HUDEP-2 (cell line): Measurements from ENCODE around the gene SLCO2B1.
"Not testable (repeated sequence)": the region's sequence is repeated elsewhere in the genome, so short reads cannot be mapped to it uniquely, and the experiment has no call there.

Experiments used
- DNase-seq, 76 experiments: peaks; one replicate each; lab custom pipeline; 2025; ENCODE audit not compliant: unreplicated experiment in 76 of 76; lab: John Stamatoyannopoulos, UW

SLCO2B1 gene, protein sequence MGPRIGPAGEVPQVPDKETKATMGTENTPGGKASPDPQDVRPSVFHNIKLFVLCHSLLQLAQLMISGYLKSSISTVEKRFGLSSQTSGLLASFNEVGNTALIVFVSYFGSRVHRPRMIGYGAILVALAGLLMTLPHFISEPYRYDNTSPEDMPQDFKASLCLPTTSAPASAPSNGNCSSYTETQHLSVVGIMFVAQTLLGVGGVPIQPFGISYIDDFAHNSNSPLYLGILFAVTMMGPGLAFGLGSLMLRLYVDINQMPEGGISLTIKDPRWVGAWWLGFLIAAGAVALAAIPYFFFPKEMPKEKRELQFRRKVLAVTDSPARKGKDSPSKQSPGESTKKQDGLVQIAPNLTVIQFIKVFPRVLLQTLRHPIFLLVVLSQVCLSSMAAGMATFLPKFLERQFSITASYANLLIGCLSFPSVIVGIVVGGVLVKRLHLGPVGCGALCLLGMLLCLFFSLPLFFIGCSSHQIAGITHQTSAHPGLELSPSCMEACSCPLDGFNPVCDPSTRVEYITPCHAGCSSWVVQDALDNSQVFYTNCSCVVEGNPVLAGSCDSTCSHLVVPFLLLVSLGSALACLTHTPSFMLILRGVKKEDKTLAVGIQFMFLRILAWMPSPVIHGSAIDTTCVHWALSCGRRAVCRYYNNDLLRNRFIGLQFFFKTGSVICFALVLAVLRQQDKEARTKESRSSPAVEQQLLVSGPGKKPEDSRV

DNA sequence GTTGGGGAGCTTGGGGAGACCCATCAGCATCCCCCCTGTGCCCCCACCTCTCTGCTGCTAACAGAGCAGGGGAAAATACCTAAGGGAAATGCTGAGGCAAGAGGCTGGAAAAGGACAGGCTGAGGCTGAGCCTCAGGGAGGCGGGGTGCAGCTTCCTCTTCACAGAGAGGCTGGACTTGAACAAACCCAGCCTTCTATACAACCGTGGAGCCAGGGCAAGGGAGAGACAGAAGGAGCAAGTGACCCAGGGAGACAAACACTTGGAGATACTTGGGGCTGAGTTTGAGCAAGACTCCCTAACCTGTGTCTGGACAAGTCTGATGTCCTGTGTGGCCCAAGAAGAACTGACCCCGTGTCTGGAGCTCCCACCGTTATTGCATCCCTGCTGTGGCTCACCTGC lies at the start of gene SLCO2B1:
Gene SLCO2B1, plus strand, starts transcription at position 229 of the 400 bp plus-strand sequence. CDS start 275 bp downstream, outside the sequence.
- DNase-seq: no peak

DNA sequence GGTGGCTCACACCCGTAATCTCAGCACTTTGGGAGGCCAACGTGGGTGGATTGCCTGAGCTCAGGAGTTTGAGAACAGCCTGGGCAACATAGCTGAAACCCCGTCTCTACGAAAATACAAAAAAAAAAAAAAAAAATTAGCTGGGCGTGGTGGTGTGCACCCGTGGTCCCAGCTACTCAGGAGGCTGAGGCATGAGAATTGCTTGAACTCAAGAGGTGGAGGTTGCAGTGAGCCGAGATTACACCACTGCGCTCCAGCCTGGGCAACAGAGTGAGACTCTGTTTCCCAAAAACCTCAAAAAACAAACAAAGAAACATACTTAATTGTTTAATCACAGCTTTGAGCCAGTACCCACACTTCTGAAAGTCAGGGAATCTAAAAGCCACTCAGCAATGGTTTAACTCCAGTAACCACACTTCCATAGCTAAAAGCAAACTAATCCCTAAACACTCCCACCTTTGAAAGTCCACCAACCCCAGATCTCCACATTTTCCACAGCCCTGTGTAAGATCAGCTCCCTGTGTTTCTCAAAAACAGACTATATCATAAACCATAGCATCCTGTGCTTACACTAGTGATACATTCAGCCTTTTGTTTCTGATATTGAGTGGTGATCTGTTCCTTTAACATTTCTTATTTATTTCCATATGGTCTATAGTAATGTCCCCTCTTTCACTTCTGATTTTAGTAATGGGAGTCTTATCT lies 49.3 kb upstream of the SLCO2B1 start:
- no peak for DNase-seq

DNA sequence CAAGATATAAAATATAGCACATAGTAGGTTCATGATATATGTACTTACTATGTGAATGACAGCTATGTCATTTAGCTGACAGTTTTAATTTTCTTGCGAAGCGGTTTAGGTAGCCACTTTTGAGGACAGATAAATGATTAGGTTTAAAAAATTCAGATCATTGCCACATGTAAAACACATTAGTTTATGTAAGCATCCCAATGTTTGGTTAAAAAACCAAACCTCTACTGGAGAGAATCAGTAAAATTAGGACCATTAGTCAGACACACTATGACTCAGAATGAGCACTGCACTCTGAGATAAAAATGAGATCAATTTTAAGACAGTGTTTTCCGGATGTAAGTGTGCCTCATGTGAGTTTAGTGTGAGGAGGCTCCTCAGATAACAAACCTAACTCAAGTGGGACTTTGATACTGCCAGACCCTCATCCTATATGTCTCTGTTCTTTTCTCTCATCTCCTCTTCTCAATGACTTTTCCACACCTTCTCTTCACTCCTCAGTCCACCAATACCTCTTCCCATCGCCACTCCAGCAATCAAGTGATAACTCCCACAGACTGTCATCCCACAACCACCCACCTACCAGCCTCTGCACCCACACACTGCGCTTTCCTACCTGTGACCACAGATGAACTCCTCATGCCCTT lies 47.4 kb upstream of the SLCO2B1 start:
- DNase-seq: peak in 38 of 76 experiments; percentile 5 to 80 (median 52)

DNA sequence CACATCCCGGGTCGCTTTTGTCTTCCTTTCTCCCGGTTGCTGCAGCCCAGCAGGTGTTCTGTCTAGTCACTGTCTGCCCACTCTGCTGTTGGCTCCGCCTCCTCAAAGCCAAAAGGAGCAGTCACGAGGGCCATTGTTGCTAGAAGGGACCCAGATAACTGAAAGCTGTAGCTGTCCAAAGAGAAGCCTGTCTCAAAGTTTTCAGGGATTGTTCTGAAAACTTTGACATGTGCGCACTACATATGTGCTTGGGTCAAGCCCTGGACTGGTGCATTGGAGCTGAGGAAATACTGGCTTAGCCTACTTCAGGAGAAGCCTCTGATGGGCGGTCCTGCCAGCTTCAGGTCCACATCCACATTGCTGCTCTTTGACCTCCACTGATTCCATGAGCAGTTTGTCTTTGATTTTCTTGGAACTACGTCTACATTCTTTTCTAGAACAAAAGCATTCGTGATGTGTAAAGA lies 45.4 kb upstream of the SLCO2B1 start:
- DNase-seq: peak in 14 of 76 experiments; percentile 5 to 53 (median 20)

DNA sequence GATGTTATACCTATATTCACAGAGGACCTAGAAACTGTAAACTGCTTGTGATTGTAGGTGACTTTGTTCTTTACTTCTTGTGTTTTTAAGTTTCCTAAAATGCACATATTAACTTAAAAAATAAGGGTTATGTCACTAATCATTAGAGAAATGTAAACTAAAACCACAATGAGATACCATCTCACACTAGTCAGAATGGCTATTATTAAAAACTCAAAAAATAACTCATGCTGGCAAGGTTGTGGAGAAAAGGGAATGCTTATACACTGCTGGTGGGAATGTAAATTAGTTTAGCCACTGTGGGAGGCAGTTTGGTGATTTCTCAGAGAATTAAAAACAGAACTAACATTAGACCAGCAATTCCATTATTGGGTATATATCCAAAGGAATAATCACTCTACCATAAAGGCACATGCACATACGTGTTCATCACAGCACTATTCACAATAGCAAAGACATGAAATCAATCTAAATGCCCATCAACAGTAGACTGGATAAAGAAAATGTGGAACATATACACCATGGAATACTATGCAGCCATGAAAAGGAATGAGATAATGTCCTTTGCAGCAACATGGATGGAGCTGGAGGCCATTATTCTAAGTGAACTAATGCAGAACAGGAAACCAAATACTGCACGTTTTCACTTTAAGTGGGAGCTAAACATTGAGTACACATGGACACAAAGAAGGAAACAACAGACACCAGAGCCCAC lies 44.8 kb upstream of the SLCO2B1 start:
- DNase-seq: not testable (repeated sequence)

DNA sequence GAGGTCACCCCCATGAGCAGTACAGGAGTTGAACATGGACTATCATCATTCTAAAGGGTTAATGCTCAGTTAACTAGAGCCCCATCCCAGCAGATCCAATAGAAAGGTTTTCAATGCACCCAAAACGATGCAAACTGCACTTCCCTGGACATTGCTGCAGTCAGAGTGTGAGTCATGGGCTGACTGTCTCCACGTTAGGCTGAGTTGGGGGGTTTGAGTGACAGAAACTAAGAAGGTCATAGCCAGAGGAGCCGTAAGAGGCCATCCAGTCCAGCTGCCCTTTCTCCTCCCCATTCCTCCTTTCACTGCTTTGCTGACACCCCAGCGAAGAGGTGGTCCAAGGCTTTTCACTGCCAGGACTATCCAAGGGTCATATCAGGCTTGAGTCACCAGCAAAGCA lies 43.7 kb upstream of the SLCO2B1 start:
- DNase-seq: no peak

DNA sequence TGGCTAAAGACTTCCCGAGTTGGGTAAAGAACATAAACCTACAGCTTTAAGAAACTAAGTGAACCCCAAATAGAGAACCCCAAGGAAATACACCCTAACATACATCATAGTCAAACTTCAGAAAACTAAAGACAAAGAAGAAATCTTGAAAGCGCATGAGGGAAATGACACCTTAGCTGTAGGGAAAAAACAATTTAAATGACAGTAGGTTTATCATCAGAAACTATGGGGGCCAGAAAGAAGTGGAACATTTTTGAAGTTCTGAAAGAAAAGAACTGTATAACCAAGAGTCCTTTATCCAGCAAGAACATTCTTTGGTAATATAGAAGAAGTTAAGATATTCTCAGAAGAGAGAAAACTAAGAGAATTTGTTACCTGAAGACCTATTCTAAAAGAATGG lies 38.7 kb upstream of the SLCO2B1 start:
- DNase-seq: no peak

DNA sequence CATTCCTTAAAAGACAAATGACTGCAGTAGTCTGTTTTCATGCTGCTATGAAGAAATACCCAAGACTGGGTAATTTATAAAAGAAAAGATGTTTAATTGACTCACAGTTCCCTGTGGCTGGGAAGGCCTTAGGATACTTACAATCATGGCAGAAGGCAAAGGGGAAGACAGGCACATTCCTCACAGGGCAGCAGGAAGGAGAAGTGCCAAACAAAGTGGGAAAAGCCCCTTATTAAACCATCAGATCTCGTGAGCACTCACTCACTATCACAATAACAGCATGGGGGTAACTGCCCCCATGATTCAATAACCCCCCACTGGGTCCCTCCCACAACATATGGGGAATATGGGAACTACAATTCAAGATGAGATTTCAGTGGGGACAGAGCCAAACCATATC lies 37.9 kb upstream of the SLCO2B1 start:
- DNase-seq: no peak

DNA sequence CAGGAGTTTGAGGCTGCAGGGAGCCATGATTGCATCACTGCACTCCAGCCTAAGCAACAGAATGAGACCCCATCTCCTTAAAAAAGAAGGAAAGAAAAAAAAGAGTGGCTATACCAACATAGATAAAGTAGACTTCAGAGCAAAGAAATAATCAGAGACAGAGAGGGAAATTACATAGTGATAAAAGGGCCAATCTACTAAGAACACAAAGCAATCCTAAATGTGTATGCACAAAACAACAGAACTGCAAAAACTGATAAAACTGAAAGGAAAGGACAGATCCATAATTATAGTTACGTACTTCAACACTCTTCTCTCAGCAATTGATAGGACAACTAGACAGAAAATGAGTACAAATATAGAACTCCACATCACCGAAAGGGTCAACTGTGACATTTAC lies 36.4 kb upstream of the SLCO2B1 start:
- no peak for DNase-seq

DNA sequence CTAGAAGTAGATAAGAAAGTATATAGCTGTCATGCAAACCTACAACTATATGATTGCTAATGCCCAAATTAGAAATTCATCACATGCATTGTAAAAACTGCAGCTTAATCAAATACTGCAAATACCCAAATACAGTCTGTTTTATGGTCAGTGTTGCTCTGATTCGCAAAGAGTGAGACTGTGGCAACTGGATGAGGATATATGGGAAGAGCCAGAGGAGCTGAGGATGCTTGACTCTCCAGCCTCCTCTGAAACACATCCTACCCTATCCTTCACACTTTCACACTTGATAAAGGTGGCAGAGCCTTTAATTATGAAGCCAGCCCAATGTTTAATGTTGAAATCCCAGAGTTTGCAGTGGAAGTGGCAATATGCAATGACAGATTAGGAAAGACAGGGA lies 32.3 kb upstream of the SLCO2B1 start:
- no peak for DNase-seq

DNA sequence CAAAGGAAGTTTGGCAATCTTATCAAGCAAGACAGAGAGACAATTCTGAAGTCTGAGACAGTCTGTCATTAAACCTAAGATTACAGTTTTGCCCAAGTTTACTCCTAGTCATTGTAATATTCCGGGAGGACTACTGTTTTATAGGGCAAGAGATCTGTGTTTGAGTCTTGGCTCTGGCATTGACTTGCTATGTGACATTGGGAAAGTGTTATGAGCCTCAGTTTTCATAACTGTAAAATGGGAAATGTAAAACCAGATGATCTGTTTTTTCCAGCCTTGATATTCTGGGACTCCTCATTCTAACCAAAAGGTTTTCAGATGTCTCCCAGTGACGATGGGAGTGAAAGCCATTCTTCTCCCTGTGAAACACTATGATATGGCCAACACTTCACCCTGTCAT lies 24.3 kb upstream of the SLCO2B1 start:
- DNase-seq: no peak

DNA sequence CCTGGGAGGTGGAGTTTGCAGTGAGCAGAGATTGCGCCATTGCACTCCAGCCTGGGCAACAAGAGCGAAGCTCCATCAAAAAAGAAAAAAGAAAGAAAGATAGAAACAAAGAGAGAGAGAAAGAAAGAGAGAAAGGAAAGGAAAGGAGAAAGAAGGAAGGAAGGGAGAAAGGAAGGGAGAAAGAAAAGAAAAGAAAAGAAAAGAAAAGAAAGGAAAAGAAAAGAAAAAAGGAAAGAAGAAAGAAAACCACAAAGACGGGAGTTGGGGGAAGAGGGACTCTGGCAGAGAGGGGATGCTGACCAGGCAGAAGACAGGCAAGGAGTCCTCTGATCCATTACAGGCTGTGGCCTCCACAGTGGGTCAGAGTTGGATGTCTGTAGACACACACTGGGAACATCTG lies 18.8 kb upstream of the SLCO2B1 start:
- no peak for DNase-seq

DNA sequence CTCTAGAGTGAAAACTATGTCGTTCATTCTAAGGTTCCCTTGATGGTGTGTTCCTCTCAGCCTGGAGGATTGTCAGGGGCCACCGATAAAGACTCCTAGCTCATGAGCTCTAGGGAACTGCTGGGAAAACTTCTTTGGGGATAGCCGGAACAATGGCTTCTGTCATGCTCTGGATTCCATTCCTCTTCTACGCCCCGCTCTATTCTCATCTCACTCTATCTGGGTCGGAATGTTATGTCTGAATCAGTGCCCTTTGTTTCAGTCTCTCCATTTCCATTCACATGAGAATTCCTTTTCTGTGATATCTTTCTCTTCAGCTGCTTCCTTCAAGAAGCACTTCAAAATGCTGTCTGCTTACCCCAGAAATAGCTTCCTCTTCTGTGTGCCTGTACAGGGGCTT lies 16.9 kb upstream of the SLCO2B1 start:
- no peak for DNase-seq

DNA sequence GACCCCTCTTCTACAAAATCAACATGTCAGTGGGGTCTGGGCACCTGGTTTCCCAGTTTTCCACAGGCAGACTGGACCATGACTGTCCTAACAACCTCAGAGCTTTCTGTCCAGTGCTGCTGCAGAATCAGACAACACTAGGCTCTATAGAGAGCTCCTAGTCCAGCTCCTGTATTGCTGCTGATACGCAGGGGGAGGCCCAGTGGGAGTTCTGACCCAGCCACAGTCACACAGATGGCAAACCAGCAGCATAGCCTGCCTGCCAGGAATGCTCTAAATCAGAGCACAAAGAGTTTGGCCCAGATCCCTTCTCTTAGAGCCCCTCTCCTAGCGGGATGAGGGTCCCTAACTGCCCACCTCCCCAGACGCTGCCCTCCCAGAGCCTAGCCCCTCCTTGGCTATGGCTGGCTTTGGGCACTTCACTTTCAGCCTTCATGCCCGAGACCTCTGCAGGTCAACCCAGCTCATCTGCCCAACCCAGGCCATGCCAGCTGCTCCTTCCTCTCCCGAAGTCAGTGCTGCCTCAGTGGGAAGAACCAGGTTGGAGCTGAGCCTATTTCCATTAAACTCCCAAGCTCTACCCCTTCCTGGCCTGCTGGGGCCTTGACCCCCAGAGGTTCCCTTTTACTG lies 15.8 kb upstream of the SLCO2B1 start:
- no peak for DNase-seq

DNA sequence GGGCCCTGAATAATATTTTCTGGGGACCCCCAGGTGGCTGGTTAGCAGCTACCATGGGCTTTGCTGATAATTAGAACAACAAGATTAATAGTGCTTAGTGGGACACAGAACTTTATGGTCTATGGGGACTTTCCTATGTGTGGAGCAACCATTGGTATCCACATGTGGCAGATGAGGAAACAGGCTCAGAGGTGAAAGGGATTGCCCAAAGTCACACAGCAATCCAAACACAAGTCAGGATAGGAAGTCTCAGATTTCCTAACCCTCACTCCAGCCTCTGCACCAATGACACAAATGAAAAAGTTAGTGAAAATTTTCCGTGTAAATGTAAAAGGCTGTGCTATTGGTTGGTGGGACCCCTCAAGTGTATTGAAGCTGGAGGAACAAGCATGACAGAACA lies 15.3 kb upstream of the SLCO2B1 start:
- no peak for DNase-seq

DNA sequence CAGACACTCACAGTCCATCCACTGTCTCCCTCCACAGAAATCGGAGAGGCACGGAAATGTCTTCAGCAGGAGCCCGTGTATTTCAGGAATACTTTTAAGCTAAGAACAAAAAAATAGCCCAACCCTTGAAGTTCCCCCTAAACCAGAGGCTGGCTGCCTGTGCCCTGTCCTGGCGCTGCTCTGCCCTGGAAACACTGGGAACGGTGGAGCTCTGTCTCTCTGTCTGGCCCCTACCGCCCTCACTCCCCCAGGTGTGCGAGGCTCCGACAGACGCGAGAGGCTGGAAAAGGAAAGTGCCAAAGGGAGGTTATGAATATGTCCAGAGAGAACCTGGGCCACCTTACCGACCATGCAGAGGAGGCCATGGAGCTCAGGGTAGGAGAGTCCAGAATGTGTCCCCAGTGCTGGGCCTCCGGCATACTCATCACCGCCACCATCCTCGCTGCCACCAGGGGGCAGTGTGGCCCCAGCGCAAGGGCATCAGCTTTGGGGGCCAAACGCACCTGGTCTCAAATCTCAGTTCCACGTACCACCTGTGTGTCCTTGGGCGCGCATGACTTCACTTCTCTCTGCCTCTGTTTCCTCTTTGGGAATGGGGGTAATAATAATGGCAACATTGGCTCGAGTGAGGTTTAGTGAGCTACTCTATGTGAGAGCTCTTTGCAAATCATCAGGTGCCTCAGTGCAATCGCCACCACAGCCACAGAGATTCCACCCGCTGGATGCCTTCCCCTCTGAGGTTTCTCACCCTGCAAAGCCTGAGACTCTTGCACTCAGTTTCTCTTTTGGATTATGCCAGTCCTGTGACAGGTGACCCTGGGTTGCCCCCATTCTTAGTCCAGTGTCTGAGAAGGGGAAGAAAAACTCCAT lies 10.4 kb upstream of the SLCO2B1 start:
- peak in 48 of 76 experiments; percentile 2 to 63 (median 27) for DNase-seq

DNA sequence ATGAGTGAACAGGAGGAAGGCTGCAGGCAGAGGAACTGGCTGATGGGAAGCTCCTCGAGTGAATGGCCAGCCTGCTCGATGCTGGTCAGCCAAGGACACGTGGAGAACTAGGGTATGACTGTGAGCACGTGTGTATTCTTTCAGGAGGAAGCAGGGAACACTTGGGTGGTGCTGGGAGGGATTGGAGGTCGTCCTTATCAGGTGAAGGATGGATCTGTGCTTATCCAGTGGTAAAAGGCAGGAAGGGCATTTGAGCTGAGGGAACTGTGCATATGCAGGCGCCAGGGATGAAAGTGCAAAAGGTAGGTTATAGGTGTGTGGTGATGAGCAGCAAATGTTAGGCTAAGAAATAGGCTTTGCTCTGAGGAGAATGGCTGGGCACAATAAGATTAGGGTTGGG lies 9.7 kb upstream of the SLCO2B1 start:
- no peak for DNase-seq

DNA sequence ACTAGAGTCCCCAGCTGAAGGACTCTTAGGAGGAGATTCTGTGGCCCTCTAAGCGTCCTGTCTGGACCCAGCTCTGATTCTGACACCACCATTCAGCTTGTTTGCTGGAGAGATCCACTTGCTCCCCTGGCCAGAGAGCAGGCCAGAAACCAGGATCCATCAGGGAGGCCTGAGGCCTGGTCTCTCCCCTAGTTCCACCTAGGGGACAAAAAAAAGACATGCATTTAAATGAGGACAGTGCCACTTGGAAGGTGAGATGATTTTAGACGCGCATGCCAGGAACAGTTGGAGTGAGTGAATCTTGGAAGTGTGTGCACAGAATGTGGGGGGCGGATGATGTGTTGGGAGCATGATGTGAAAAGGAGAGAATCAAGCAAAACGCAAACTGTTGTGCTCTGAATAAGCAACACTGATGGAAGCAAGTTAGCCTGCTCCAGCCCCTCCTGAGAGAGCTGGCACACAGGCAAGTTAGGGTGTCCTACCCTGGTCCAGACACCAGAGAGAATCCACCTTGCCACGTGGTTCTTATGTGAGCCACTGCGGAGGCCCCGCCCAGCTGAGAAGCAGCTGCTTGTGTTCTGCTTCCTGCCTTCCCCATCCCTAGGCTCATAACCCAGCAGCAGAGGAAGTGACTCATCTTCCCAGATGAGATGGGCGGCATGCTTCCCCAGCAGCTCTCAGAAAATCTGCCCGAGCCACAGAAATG lies 8.0 kb upstream of the SLCO2B1 start:
- DNase-seq: peak in 61 of 76 experiments; percentile 7 to 67 (median 34)
